HepG2 (cell line): Measurements from ENCODE around the gene CCDC117. TPM values are rescaled to one million over a fixed set of nuclear protein-coding genes. Genes with fewer than 3 reads are reported as not detected.

Experiments
- DMAP1 ChIP-seq: IDR thresholded peaks from 2 replicates; pipeline ENCODE4 v1.6.1; 2016
- DNMT1 ChIP-seq: sonication (generic); formaldehyde crosslinking; IDR thresholded peaks from 2 replicates; pipeline ENCODE4 v1.5.1; 2020; ENCODE audit warnings: mild to moderate bottlenecking, missing genetic modification reagents
- FOXJ3 ChIP-seq: sonication (generic); formaldehyde crosslinking; IDR thresholded peaks from 2 replicates; pipeline ENCODE4 v1.4.0; 2020; ENCODE audit warnings: missing genetic modification reagents, mild to moderate bottlenecking, borderline replicate concordance
- HIVEP1 ChIP-seq: sonication (generic); formaldehyde crosslinking; IDR thresholded peaks from 2 replicates; pipeline ENCODE4 v1.4.0; 2020; ENCODE audit warnings: mild to moderate bottlenecking, missing genetic modification reagents
- HNRNPK ChIP-seq: fragments of 200-400 bp; formaldehyde crosslinking; IDR thresholded peaks from 2 replicates; pipeline ENCODE4 v1.6.1; 2018; ENCODE audit warnings: low read length, low read depth, moderate library complexity, mild to moderate bottlenecking; ENCODE audit not compliant: poor library complexity, severe bottlenecking
- MBNL3 ChIP-seq: fragments of 250-450 bp; sonication (Bioruptor Pico); conservative IDR thresholded peaks from 2 replicates; pipeline ENCODE4 v1.8.0; 2022; ENCODE audit warnings: mild to moderate bottlenecking, inconsistent platforms
- MIER2 ChIP-seq: IDR thresholded peaks from 2 replicates; pipeline ENCODE4 v1.6.1; 2016; ENCODE audit warnings: missing biosample characterization, missing genetic modification reagents
- NCOR1 ChIP-seq: fragments of 200-600 bp; sonication (generic); IDR thresholded peaks from 2 replicates; pipeline ENCODE4 v1.7.0; 2017; ENCODE audit warnings: antibody characterized with exemption, low read length, borderline replicate concordance
- ONECUT2 ChIP-seq: sonication (generic); formaldehyde crosslinking; IDR thresholded peaks from 2 replicates; pipeline ENCODE4 v1.4.0; 2020; ENCODE audit warnings: missing genetic modification reagents
- PLRG1 ChIP-seq: fragments of 450-650 bp; conservative IDR thresholded peaks from 2 replicates; pipeline ENCODE4 v1.6.1; 2016
- RARA ChIP-seq: IDR thresholded peaks from 2 replicates; pipeline ENCODE4 v1.6.1; 2016; ENCODE audit warnings: missing genetic modification reagents, missing compliant biosample characterization
- RFX5 ChIP-seq: IDR thresholded peaks from 2 replicates; pipeline ENCODE4 v1.6.1; 2011; ENCODE audit warnings: low read depth, low read length, improper control_type of control experiment
- RFXAP ChIP-seq: sonication (generic); formaldehyde crosslinking; IDR thresholded peaks from 2 replicates; pipeline ENCODE4 v1.4.0; 2020; ENCODE audit warnings: missing genetic modification reagents, borderline replicate concordance
- SALL2 ChIP-seq: sonication (generic); formaldehyde crosslinking; IDR thresholded peaks from 2 replicates; pipeline ENCODE4 v1.8.1; 2023; ENCODE audit warnings: mild to moderate bottlenecking, missing genetic modification reagents, inconsistent platforms
- ZC3H4 ChIP-seq: sonication (generic); formaldehyde crosslinking; IDR thresholded peaks from 2 replicates; pipeline ENCODE4 v1.4.0; 2020; ENCODE audit warnings: missing genetic modification reagents, borderline replicate concordance
- ZNF180 ChIP-seq: sonication (generic); formaldehyde crosslinking; IDR thresholded peaks from 2 replicates; pipeline ENCODE4 v1.4.0; 2020; ENCODE audit warnings: low read depth, missing genetic modification reagents, borderline replicate concordance
- ZNF343 ChIP-seq: sonication (generic); formaldehyde crosslinking; IDR thresholded peaks from 2 replicates; pipeline ENCODE4 v1.4.0; 2020; ENCODE audit warnings: mild to moderate bottlenecking, missing genetic modification reagents
- ZNF549 ChIP-seq: sonication (generic); formaldehyde crosslinking; IDR thresholded peaks from 2 replicates; pipeline ENCODE4 v1.5.0; 2020; ENCODE audit warnings: missing genetic modification reagents
- ZNF572 ChIP-seq: sonication (generic); formaldehyde crosslinking; IDR thresholded peaks from 2 replicates; pipeline ENCODE4 v1.5.1; 2020; ENCODE audit warnings: mild to moderate bottlenecking, missing genetic modification reagents
- ZNF792 ChIP-seq: IDR thresholded peaks from 2 replicates; pipeline ENCODE4 v1.6.1; 2016
- ZNF839 ChIP-seq: sonication (generic); formaldehyde crosslinking; IDR thresholded peaks from 2 replicates; pipeline ENCODE4 v1.4.0; 2020; ENCODE audit warnings: missing genetic modification reagents, mild to moderate bottlenecking, borderline replicate concordance
- polyA plus RNA-seq, 8 experiments: library from polyadenylated mRNA; depleted of rRNA in 3 of 8; stranded (reverse) in 7 of 8; unstranded in 1 of 8; fragments of >200 nt; fragmentation: Illumina TruSeq in 4 of 8; extraction: Trizol in 4 of 8; gene quantifications; 2 replicates each; pipeline versions ENCODE4 v1.2.1 to v1.2.3, GENCODE V29; 2011 to 2016; ENCODE audit warnings: low read depth in 4 of 8, missing spikeins in 1 of 8, mixed read lengths in 1 of 8; ENCODE audit not compliant: insufficient read depth in 1 of 8
- total RNA-seq, 5 experiments: library from RNA; depleted of rRNA; stranded (reverse); fragments of >200 nt; fragmentation: Illumina TruSeq; extraction: Trizol; gene quantifications; 2 replicates each; pipeline ENCODE4 v1.2.3, GENCODE V29; 2016; ENCODE audit warnings: low read depth in 1 of 5
- TF ChIP-seq, protein P1 (sequence below): fragments of 450-650 bp; IDR thresholded peaks from 2 replicates; pipeline ENCODE4 v1.6.1; 2016
- TF ChIP-seq, protein P2 (sequence below): sonication (generic); formaldehyde crosslinking; IDR thresholded peaks from 2 replicates; pipeline ENCODE4 v1.8.0; 2022; ENCODE audit warnings: mild to moderate bottlenecking, missing genetic modification reagents, borderline replicate concordance
- TF ChIP-seq, protein P3 (sequence below), 2 experiments: sonication (generic) in 1 of 2; formaldehyde crosslinking in 1 of 2; IDR thresholded peaks; 2 replicates each; pipeline versions ENCODE4 v1.5.1 to v1.6.1; 2011 to 2020; ENCODE audit warnings: borderline replicate concordance in 1 of 2, low read depth in 1 of 2, low read length in 1 of 2, mild to moderate bottlenecking in 1 of 2, missing genetic modification reagents in 1 of 2, moderate library complexity in 1 of 2

Gene CCDC117
- total and polyA plus RNA-seq, 2 of the 13 experiments (the other 11 are each of a cell fraction or from before 2014, with no cell fraction given), result 12.6 to 34.2 TPM

DNA sequence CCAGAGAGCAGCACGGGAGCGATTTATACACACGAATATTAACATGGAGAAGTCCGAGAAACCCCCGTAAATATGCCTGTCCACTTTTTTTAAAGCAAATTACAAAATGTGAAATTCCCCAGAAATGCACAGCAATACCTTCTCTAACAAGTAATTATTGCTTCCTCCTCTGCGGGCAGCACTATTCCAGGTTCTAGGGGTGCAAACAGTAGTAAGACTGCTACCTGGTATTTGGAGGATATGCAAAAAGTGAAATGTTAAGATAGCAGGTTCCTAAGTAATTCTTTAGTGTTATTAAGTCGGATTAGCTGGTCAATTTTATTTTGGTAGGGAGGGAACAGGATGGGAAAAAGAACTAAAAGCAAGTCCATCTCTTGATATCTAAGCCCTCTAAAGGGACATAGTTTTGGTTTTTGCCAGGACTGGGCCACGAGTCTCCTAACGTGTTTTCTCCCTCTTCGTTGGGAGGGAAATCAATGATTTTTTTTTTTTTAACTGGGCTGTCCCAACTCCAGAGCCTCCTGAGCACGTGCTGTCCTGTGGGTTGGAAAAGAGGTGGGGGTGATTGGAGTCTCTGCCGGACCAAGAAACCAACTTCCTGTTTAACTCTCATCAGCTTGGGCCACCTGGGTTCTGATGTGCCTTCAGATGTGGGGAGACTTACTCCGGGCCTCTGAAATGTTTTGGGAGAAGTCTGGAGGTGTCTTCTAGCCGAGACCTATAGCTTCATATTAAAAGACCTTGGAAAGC, 29.5 kb downstream of the CCDC117 start (continued):
- TF ChIP-seq, protein P1, sequence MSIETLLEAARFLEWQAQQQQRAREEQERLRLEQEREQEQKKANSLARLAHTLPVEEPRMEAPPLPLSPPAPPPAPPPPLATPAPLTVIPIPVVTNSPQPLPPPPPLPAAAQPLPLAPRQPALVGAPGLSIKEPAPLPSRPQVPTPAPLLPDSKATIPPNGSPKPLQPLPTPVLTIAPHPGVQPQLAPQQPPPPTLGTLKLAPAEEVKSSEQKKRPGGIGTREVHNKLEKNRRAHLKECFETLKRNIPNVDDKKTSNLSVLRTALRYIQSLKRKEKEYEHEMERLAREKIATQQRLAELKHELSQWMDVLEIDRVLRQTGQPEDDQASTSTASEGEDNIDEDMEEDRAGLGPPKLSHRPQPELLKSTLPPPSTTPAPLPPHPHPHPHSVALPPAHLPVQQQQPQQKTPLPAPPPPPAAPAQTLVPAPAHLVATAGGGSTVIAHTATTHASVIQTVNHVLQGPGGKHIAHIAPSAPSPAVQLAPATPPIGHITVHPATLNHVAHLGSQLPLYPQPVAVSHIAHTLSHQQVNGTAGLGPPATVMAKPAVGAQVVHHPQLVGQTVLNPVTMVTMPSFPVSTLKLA, result peak; percentile 66
- TF ChIP-seq ZNF549 (no peak), RARA (CRISPR knock-in tag) (peak; percentile 56; the same call in 1 of the 2 replicates), MBNL3 (no peak), ONECUT2 (CRISPR knock-in tag) (peak; percentile 90), NCOR1 (no peak; the same call in 1 of the 2 replicates), ZNF839 (CRISPR knock-in tag) (no peak), HIVEP1 (peak; percentile 38; the same call in 1 of the 2 replicates), MIER2 (CRISPR knock-in tag) (peak; percentile 16), DNMT1 (CRISPR knock-in tag) (no peak), ZNF792 (CRISPR knock-in tag) (peak; percentile 83), HNRNPK (no peak), ZNF180 (CRISPR knock-in tag) (no peak), PLRG1 (no peak), SALL2 (CRISPR knock-in tag) (0 out of 2 replicates have a peak, but pooled peaks have one; percentile 57), ZC3H4 (no peak; the same call in 1 of the 2 replicates), FOXJ3 (CRISPR knock-in tag) (peak; percentile 5; the same call in 1 of the 2 replicates), DMAP1 (peak; percentile 78), ZNF572 (CRISPR knock-in tag) (no peak), RFXAP (peak; percentile 39), ZNF343 (CRISPR knock-in tag) (no peak), RFX5 (no peak)
- TF ChIP-seq, protein P2, sequence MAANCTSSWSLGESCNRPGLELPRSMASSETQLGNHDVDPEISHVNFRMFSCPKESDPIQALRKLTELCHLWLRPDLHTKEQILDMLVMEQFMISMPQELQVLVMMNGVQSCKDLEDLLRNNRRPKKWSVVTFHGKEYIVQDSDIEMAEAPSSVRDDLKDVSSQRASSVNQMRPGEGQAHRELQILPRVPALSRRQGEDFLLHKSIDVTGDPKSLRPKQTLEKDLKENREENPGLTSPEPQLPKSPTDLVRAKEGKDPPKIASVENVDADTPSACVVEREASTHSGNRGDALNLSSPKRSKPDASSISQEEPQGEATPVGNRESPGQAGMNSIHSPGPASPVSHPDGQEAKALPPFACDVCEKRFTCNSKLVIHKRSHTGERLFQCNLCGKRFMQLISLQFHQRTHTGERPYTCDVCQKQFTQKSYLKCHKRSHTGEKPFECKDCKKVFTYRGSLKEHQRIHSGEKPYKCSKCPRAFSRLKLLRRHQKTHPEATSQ (CRISPR knock-in tag), result peak; percentile 59; the same call in 1 of the 2 replicates
- TF ChIP-seq, protein P3, sequence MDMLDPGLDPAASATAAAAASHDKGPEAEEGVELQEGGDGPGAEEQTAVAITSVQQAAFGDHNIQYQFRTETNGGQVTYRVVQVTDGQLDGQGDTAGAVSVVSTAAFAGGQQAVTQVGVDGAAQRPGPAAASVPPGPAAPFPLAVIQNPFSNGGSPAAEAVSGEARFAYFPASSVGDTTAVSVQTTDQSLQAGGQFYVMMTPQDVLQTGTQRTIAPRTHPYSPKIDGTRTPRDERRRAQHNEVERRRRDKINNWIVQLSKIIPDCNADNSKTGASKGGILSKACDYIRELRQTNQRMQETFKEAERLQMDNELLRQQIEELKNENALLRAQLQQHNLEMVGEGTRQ (IDR thresholded peaks at IDR 0.05; ENCODE audit: low read depth, low read length), result peak; percentile 61
- TF ChIP-seq, protein P3 (CRISPR knock-in tag; IDR thresholded peaks at IDR 0.05; ENCODE audit: borderline replicate concordance), result peak; percentile 74; the same call in 1 of the 2 replicates
